GM12801 (cell line): Measurements from ENCODE around the gene FGF21.

ENCODE experiments used
- TF ChIP-seq, protein P1 (sequence below): IDR thresholded peaks from one replicate; pipeline ENCODE4 v1.5.1; 2011; ENCODE audit warnings: control low read depth; ENCODE audit not compliant: insufficient read length; ENCODE audit errors: extremely low read depth

Gene FGF21

DNA sequence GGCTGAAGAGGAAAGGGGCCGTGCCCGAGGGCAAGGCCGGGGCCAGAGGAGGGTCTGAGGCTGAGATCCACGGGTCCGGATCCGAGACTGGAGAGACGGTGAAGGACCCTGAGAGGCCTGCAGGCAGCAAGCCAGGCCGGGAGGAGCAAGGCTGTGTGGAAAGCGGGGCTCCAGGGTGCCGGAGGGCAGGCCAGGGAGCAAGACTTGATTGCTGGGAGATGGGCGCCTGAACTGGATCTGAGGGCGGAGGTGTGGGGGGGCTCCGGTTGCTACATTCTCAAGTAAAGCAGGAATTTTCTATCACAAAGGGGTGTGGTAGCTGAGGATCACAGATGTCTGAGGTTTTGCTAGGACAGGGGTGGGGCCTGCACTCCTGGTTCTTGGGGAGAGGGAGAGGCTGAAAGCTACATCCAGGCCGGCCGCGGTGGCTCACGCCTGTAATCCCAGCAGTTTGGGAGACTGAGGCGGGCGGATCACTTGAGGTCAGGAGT lies 39.6 kb upstream of the FGF21 start:
- TF ChIP-seq, protein P1, sequence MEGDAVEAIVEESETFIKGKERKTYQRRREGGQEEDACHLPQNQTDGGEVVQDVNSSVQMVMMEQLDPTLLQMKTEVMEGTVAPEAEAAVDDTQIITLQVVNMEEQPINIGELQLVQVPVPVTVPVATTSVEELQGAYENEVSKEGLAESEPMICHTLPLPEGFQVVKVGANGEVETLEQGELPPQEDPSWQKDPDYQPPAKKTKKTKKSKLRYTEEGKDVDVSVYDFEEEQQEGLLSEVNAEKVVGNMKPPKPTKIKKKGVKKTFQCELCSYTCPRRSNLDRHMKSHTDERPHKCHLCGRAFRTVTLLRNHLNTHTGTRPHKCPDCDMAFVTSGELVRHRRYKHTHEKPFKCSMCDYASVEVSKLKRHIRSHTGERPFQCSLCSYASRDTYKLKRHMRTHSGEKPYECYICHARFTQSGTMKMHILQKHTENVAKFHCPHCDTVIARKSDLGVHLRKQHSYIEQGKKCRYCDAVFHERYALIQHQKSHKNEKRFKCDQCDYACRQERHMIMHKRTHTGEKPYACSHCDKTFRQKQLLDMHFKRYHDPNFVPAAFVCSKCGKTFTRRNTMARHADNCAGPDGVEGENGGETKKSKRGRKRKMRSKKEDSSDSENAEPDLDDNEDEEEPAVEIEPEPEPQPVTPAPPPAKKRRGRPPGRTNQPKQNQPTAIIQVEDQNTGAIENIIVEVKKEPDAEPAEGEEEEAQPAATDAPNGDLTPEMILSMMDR = no peak

DNA sequence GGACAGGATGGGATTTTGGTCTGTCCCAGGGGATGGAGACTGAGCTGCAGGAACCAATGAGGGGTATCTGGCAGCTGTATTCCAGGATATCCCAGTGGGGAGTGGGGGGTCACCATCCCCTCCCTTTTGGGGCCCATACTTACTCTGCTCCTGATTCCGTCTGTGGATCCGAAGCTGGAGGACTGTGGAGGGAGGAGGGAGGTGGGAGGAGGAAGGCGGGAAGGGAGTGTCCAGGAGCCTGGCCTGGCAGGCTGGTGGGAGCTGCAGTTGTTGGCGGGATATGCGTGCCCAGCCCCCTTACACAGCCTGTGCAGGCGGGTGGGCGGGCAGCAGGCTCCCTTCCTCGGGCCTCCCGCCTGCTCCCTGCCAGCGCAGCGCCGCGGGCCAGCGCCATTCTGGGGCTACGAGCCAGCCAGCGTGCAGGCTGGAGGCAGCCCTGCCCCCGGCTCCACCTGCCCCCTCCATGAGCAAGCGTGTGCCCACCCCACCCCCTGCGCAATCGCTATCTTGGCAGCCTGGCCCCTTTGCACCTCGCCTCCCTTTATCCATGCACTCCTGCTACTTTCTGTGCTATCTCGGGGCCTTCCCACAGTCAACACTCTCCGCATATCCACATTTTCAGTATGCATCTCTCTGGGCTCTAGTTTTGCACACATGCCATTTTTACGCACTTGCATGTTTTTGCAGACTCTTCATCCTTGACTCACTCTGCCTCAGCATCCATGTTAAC lies 38.6 kb upstream of the FGF21 start:
- TF ChIP-seq, protein P1 = no peak

DNA sequence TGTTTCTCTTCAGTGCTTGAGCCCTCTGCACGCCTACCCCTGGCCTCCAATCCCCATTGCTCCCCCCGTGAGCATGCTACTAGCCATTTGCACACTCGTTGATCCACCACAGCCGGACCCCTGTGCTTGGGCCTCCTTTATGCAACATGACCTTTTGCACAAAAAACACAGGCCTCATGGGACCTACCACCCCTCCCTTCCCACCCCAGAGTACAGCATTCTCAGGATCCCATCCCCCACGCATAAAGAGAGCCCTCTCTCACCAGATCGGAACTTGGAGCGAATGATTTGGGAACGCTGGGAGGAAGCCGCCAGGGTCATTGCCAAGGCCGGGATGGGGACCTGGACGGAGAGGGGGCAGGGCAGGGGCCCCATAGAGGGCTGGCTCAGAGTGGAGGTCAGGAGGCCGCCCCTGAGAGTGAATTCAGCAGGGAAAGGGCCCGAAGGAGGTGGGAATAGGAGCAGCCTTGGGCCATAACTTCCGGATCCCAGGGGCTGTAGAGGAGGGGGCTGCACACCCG lies 36.6 kb upstream of the FGF21 start:
- TF ChIP-seq, protein P1 = no peak

DNA sequence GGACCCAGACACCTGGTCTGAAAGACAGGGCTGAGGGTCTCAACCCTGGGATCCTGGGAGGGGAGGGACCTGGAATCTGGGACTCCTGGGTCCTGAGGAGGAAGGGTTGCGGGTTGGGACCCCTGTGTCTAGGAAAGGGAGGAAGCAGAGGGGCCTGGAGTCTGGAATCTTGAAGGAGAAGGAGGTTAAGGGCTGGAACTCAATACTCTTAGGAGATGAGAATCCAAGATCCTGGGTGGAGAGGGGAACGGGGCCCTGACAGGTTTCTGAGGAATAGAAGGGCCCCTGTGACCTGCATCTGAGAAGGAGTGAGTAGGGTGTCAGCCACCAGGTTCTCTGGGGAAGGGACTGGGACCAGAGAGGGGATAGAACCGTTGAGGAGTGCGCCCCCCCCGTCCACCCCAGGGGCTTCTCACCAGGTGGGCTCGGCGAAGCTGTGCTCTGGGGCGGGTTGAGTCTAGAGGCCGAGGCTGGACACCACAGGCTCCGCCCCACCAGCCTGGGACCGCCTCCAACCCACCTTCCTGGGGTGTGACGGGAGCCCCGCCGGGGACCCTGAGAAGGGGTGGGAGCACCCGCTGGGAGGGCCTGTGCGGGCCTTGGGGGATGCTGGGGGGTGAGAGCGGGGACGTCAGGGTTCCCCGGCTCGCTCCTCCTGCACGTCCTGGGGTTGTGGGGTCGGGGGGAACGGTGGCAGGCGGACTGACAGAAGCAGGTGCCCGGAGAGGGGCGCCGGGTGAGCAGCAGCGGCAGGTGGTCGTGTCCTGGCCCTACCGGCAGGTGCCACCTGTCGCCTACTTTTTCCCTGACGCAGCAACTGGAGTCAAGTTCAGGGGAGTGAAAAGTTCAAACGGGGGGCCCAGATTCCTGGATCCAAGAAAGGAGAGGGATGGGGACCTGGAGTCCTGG lies 35.8 kb upstream of the FGF21 start, which contains the start of gene MAMSTR:
TSS of gene MAMSTR (minus strand) at position 463 of the 909 bp plus-strand sequence. CDS start 694 bp downstream, outside the sequence.
- TF ChIP-seq, protein P1 = no peak

DNA sequence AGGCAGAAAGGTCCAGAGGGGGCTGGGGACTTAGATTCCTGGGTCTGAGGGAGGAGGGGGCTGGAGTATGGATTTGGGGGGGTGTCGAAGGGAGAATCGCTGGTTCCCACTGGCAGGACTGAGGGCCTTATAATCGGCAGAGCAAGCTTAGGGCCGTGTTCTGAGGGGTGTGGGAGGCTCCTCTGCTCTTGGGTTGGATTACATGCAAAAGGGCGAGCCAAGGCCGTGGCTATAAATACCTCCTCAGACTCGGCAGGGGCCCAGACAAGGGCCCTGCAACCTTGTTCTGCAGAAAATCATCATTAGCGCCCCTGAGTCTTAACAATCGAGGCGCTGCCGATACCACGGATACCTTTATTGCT lies 35.1 kb upstream of the FGF21 start:
- TF ChIP-seq, protein P1 = no peak

DNA sequence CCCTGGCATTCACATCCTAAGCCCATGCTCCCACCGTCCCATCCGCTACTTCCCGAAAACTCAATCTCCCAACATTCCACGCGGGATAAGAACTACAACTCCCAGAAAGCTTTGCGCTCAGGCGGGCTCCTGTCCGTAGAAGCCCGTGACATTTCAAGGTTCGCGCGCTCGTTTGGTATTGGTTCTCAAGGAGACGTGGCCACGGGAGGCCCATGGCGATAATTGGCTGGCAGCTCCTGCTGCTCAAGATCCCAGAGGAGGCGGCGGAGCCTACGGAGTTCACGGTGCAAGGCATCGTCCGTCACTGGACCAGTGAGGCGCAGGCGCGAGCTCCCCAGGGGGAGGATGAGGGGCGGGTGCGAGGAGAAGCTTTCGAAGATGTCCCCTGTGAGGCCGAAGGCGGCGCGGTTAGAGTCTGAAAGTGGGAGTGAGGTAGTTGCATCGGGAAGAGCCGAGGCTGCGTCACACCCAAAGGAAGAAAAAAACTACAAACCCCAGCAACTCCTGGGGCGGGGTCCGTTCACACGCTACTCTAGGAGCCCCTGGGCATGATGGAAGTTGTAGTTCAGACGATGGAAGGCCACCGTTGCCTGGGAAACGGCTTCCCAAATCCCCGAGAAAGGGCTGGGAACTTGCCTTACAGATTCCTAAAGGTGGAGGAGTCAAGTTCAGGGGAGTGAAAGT lies 34.6 kb upstream of the FGF21 start:
- TF ChIP-seq, protein P1 = no peak
